Right lobe of liver (tissue), 4 donors: ENCODE results near the gene PANX3.

Source experiments
- CTCF ChIP-seq, 4 donors: fragments of 200-600 bp in 3 of 4; fragments of 450-650 bp in 1 of 4; IDR thresholded peaks; one replicate each; pipeline versions ENCODE4 v1.5.1 to v1.8.0; 2016 to 2022; ENCODE audit warnings: antibody characterized with exemption in 4 of 4, mild to moderate bottlenecking in 2 of 4
- POLR2A ChIP-seq: fragments of 450-650 bp; IDR thresholded peaks from one replicate; pipeline ENCODE4 v1.6.1; 2017; ENCODE audit warnings: antibody characterized with exemption, mild to moderate bottlenecking
- donor health status: DM: no; HTN: no; CAD: no.
- donor health status: DM: no; HTN: no; CAD: no.
- donor health status: DM: no; HTN: yes; CAD: no.

DNA sequence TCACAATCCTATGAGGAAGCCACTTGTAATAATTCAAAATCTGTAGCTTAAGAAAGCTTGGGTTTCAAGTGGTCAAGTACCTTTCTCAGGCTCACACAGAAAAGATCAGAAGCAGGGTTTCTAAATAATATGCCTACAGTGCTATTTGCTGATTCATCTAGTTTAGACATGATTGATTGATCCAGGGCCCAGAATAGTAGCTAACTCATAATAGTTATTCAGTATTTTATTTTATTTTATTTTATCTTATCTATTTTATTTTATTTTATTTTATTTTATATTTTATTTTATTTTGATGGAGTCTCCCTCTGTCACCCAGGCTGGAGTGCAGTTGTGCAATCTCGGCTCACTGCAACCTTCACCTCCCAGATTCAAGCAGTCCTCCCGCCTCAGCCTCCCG, 15.9 kb upstream of the PANX3 start:
- no peak for TF ChIP-seq CTCF (IDR thresholded peaks at IDR 0.05)
- no peak for TF ChIP-seq POLR2A
